HCT116 (cell line): ENCODE results near the gene KCNC3. TPM values are rescaled to one million over a fixed set of nuclear protein-coding genes. Genes with fewer than 3 reads are reported as not detected.
"Not testable (repeated sequence)": the region's sequence is repeated elsewhere in the genome, so short reads cannot be mapped to it uniquely, and the experiment has no call there.

Experiments
- ATAC-seq: fragments of 200-7000 bp; cut with Tn5 transposase; 2 replicates; pipeline ENCODE4 v1.9.1; 2020; ENCODE audit warnings: mild to moderate bottlenecking, moderate library complexity
- BruUV-seq: library from RNA; stranded (reverse); fragments of 400-500 nt; replicated peaks from 2 replicates; lab custom pipeline; 2021; lab: Mats Ljungman, UMichigan
- CTCF ChIA-PET: fragments of 300-600 bp; sonication (Branson Sonifier 250); formaldehyde crosslinking; loops from one replicate; lab custom pipeline; 2021; ENCODE audit warnings: antibody characterized with exemption; lab: Charles Lee
- POLR2A ChIA-PET: fragments of 300-600, 350-600 bp; sonication (Branson Sonifier 250); formaldehyde crosslinking; loops from one replicate; lab custom pipeline; 2021; ENCODE audit warnings: antibody characterized with exemption; lab: Charles Lee
- RAD21 ChIA-PET, 2 experiments: fragments of 300-600 bp; sonication (Branson Sonifier 250); formaldehyde crosslinking; loops; one replicate each; lab custom pipeline; 2023; ENCODE audit warnings: low total read pairs in 2 of 2; ENCODE audit not compliant: uncharacterized antibody in 2 of 2, unreplicated experiment in 2 of 2, low non-redundant PET in 1 of 2; lab: Charles Lee
- DNase-seq: peaks from one replicate; pipeline ENCODE4 v3.0.0-alpha.2; 2010; ENCODE audit warnings: low read depth, low spot score
- H2AFZ ChIP-seq: fragments of 200-600 bp; shearing (Covaris generic), sonication (generic); 2 replicates; pipeline ENCODE4 v1.6.1; 2017; ENCODE audit warnings: low read depth, mixed run types, mixed read lengths, antibody characterized with exemption, low read length; ENCODE audit not compliant: poor library complexity, severe bottlenecking
- H3K27ac ChIP-seq: 2 replicates; pipeline ENCODE4 v1.5.1; 2012; ENCODE audit warnings: low read depth, low read length
- H3K27me3 ChIP-seq: fragments of 200-600 bp; sonication (generic); 2 replicates; pipeline ENCODE4 v1.6.1; 2016; ENCODE audit warnings: mixed run types, low read length, mixed read lengths; ENCODE audit not compliant: insufficient read depth
- H3K36me3 ChIP-seq, 2 experiments: fragments of 200-500 bp in 1 of 2; fragments of 200-600 bp in 1 of 2; sonication (Bioruptor generic) in 1 of 2; sonication (generic) in 1 of 2; 2 replicates each; pipeline versions ENCODE4 v1.5.1 to v1.6.1; 2014 to 2016; ENCODE audit warnings: low read length in 2 of 2, inconsistent platforms in 1 of 2, mixed read lengths in 1 of 2, mixed run types in 1 of 2; ENCODE audit not compliant: insufficient read depth in 2 of 2, control insufficient read depth in 1 of 2
- H3K4me1 ChIP-seq, 2 experiments: fragments of 200-600 bp in 1 of 2; sonication (generic) in 1 of 2; 2 replicates each; pipeline versions ENCODE4 v1.5.1 to v1.6.1; 2012 to 2017; ENCODE audit warnings: low read length in 2 of 2, inconsistent platforms in 1 of 2, mild to moderate bottlenecking in 1 of 2, mixed read lengths in 1 of 2, mixed run types in 1 of 2, moderate library complexity in 1 of 2; ENCODE audit not compliant: insufficient read depth in 2 of 2, control insufficient read depth in 1 of 2
- H3K4me2 ChIP-seq: fragments of 200-600 bp; sonication (generic); 2 replicates; pipeline ENCODE4 v1.6.1; 2017; ENCODE audit warnings: mixed run types, low read length, mixed read lengths
- H3K4me3 ChIP-seq, 2 experiments: fragments of 200-600 bp in 1 of 2; sonication (generic) in 1 of 2; replicated peaks in 1 of 2; 2 replicates each; pipeline ENCODE4 v1.5.1; 2011 to 2016; ENCODE audit warnings: low read length in 2 of 2, control low read depth in 1 of 2, low read depth in 1 of 2, mild to moderate bottlenecking in 1 of 2, mixed read lengths in 1 of 2, mixed run types in 1 of 2
- H3K79me2 ChIP-seq: fragments of 200-600 bp; sonication (generic); 2 replicates; pipeline ENCODE4 v1.6.1; 2017; ENCODE audit warnings: mild to moderate bottlenecking, mixed run types, low read length, moderate library complexity, mixed read lengths; ENCODE audit not compliant: insufficient read depth
- H3K9ac ChIP-seq: fragments of 200-600 bp; sonication (generic); 2 replicates; pipeline ENCODE4 v1.6.1; 2016; ENCODE audit warnings: low read length, mixed read lengths
- H3K9me2 ChIP-seq: fragments of 200-600 bp; sonication (generic), shearing (Covaris generic); 2 replicates; pipeline ENCODE4 v1.6.1; 2017; ENCODE audit warnings: mixed run types, mild to moderate bottlenecking, moderate library complexity; ENCODE audit not compliant: insufficient read depth
- H3K9me3 ChIP-seq, 2 experiments: fragments of 200-500 bp in 1 of 2; fragments of 200-600 bp in 1 of 2; sonication (Bioruptor generic) in 1 of 2; sonication (generic) in 1 of 2; 2 replicates each; pipeline ENCODE4 v1.6.1; 2014 to 2017; ENCODE audit warnings: low read length in 2 of 2, mixed read lengths in 2 of 2, inconsistent platforms in 1 of 2, low read depth in 1 of 2, mild to moderate bottlenecking in 1 of 2, mixed run types in 1 of 2, moderate library complexity in 1 of 2; ENCODE audit not compliant: control insufficient read depth in 1 of 2, insufficient read depth in 1 of 2
- H4K20me1 ChIP-seq: fragments of 200-600 bp; sonication (generic), shearing (Covaris generic); 2 replicates; pipeline ENCODE4 v1.6.1; 2017; ENCODE audit warnings: mixed run types, mild to moderate bottlenecking, moderate library complexity; ENCODE audit not compliant: insufficient read depth
- EZH2 ChIP-seq: fragments of 200-600 bp; sonication (generic); IDR thresholded peaks from 2 replicates; pipeline ENCODE4 v1.6.1; 2017; ENCODE audit warnings: antibody characterized with exemption, mixed run types
- EZH2phosphoT487 ChIP-seq: fragments of 200-600 bp; IDR thresholded peaks from 2 replicates; pipeline ENCODE4 v1.6.1; 2018; ENCODE audit warnings: antibody characterized with exemption, borderline replicate concordance
- FOSL1 ChIP-seq: IDR thresholded peaks from 2 replicates; pipeline ENCODE4 v1.6.1; 2012; ENCODE audit warnings: low read depth
- RAD21 ChIP-seq: IDR thresholded peaks from 2 replicates; pipeline ENCODE4 v1.6.1; 2012; ENCODE audit warnings: low read depth, mild to moderate bottlenecking
- SRF ChIP-seq: IDR thresholded peaks from 2 replicates; pipeline ENCODE4 v1.6.1; 2012; ENCODE audit warnings: low read depth
- intact Hi-C: fragments of 100-400 bp; cut with micrococcal nuclease; formaldehyde crosslinking; loops from 2 replicates; pipeline ENCODE4 v1.10.0; 2022
- total RNA-seq: library from RNA; stranded (reverse); gene quantifications from one replicate; pipeline ENCODE4 v1.2.1, GENCODE V29; 2021; ENCODE audit not compliant: unreplicated experiment

Gene KCNC3
- total RNA-seq, 1 experiment from 2014 or later, result 6.9 TPM

GRCh38 chr19:50340331-50340730 lies 11.2 kb upstream of the KCNC3 start:
- intact Hi-C loops, result no loop called here
- Histone ChIP-seq H3K9ac (no peak overlapping the region), H4K20me1 (no peaks in the 10 kb centered on the region), H3K9me2 (no peaks in the 10 kb centered on the region), H3K27ac (no peak overlapping the region), H3K79me2 (no peaks in the 10 kb centered on the region), H3K36me3 (no peaks in the 10 kb centered on the region), H3K4me3 (no peak overlapping the region), H3K4me1 (peaks cover 0 to 4% of the 10 kb centered on the region in 2 experiments; a peak in 1 of 4 replicates), H3K4me2 (no peak overlapping the region), H2AFZ (no peak overlapping the region), H3K27me3 (no peaks in the 10 kb centered on the region), H3K9me3 (no peaks in the 10 kb centered on the region)
- TF ChIP-seq FOSL1 (no peak), EZH2 (no peak), RAD21 (no peak), EZH2phosphoT487 (no peak), SRF (no peak)
- no peak for ATAC-seq
- BruUV-seq, result no TSS peak
- no peak for DNase-seq
- ChIA-PET CTCF (no interaction called here), POLR2A (no interaction called here), RAD21 (no interaction called here)

DNA sequence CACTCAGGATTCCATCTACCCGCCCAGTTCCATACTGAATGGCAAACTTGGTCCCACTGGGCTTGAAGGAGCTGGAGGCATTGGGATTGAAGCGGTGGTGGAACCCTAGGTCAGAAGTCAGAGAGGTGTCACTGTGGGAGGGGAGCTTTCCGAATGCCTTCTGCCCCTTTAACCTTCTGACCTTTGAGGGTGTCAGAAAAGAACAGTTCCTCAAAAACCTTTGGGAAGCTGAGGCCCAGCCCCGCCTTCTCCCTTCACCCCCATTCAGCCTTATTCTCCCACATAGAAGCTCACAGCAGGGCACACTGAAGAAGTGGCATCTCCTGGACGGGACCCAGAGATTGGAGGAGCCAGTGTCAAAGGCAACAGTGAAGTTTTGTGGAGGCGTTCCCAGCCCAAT lies 7.9 kb upstream of the KCNC3 start:
- BruUV-seq, ATAC-seq, CTCF ChIA-PET, DNase-seq, H3K27me3 ChIP-seq, H3K4me3 ChIP-seq, RAD21 ChIA-PET, H3K9me3 ChIP-seq, H3K27ac ChIP-seq, H3K4me2 ChIP-seq, H2AFZ ChIP-seq, intact Hi-C loops, H3K79me2 ChIP-seq, H4K20me1 ChIP-seq, H3K9ac ChIP-seq, POLR2A ChIA-PET, H3K9me2 ChIP-seq, H3K36me3 ChIP-seq: not testable (repeated sequence)
- H3K4me1 ChIP-seq, result peaks cover 8 to 26% of the 10 kb centered on the region in 2 experiments
